GM13977 (cell line): ENCODE results near the gene DNA2.

Experiments
- DNase-seq: peaks from one replicate; pipeline ENCODE4 v3.0.0; 2012; ENCODE audit warnings: low spot score
- CTCF ChIP-seq: IDR thresholded peaks from 2 replicates; pipeline ENCODE4 v1.5.1; 2012; ENCODE audit warnings: mild to moderate bottlenecking, control low read depth; ENCODE audit not compliant: insufficient read depth; ENCODE audit errors: extremely low read depth, missing control alignments
- in situ Hi-C: fragments of 300-500 bp; cut with MboI; formaldehyde crosslinking; loops from one replicate; pipeline ENCODE4 v1.12.0; 2022; ENCODE audit warnings: low sequenced_read_pairs, low pct_unique_long_range_greater_than_20kb, mixed read lengths, inconsistent platforms; ENCODE audit not compliant: unreplicated experiment

The DNA2 gene

GRCh38 chr10:68403701-68404100, 68.1 kb downstream of the DNA2 start:
- TF ChIP-seq CTCF = no peak
- no peak for DNase-seq
- in situ Hi-C loops = no loop called here

GRCh38 chr10:68402276-68402675, 69.5 kb downstream of the DNA2 start:
- no peak for DNase-seq
- no peak for TF ChIP-seq CTCF
- in situ Hi-C loops = no loop called here

- no peak for DNase-seq
- TF ChIP-seq CTCF = no peak
- in situ Hi-C loops = no loop called here
Observed at GRCh38 chr10:68397005-68397404, 74.8 kb downstream of the DNA2 start.

GRCh38 chr10:68385740-68386139, 86.0 kb downstream of the DNA2 start:
- in situ Hi-C loops = no loop called here
- no peak for DNase-seq
- no peak for TF ChIP-seq CTCF

GRCh38 chr10:68371604-68372003, 100.2 kb downstream of the DNA2 start:
- no peak for DNase-seq
- no peak for TF ChIP-seq CTCF
- in situ Hi-C loops = no loop called here

GRCh38 chr10:68367121-68367520, 104.7 kb downstream of the DNA2 start:
- in situ Hi-C loops = no loop called here
- DNase-seq = no peak
- no peak for TF ChIP-seq CTCF

- DNase-seq = no peak
- in situ Hi-C loops = no loop called here
- TF ChIP-seq CTCF = no peak
Observed at GRCh38 chr10:68366600-68366999, 105.2 kb downstream of the DNA2 start.
